ENCODE measurements around the gene TNFSF11.

Gene TNFSF11

DNA sequence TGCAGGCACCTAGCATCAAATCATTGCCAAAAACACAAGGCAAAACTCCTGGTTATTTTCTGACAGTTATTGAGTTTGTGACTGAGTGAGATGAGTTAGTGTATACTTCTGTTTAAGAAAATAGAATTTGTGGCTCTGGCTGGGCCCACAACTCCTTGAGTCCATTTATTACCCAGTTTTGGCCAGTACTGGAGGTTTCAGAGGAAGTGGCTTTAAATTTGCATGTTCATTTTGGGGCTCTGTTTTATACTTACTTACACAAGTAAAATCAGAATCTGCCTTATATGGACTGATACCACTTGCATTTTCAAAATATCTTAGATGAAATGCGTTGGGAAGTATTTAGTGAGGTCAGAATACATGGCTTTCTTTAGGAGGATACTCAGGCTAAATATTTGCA lies 29.0 kb downstream of the TNFSF11 start:
- no peak overlapping the region for H2BK5ac ChIP-seq (ENCODE audit: low read length)
- no peak overlapping the region for H4K91ac ChIP-seq (ENCODE audit: low read depth, low read length, poor library complexity)
- H3K14ac ChIP-seq (ENCODE audit: low read length): no peak overlapping the region
- H2AFZ ChIP-seq (ENCODE audit: low read length): no peak overlapping the region
- no peak overlapping the region for H2BK12ac ChIP-seq (ENCODE audit: low read length)
- no peak overlapping the region for H3K4me3 ChIP-seq (ENCODE audit: low read length in 2 of 2)
- no peak overlapping the region for H2AK5ac ChIP-seq (ENCODE audit: low read depth, low read length)
- H3K36me3 ChIP-seq (replicated peaks in 1 of 2; ENCODE audit: control insufficient read depth in 2 of 2, insufficient read depth in 2 of 2, low read length in 2 of 2): no peaks in the 10 kb centered on the region
- WGBS, 2 donors (ENCODE audit: extremely low coverage in 2 of 2, insufficient read length in 2 of 2, insufficient replicate concordance in 1 of 2): no CpG with 5 or more reads among the region's 1 CpG
- no peaks in the 10 kb centered on the region for H3K79me1 ChIP-seq (ENCODE audit: low read depth, low read length)
- H3K23ac ChIP-seq (ENCODE audit: low read depth, low read length, poor library complexity): no peak overlapping the region
- no peak overlapping the region for H3K9ac ChIP-seq (ENCODE audit: low read depth, low read length, poor library complexity)
- H2BK120ac ChIP-seq (ENCODE audit: low read depth, low read length): no peak overlapping the region
- no peak for DNase-seq (ENCODE audit: low spot score)
- H2BK15ac ChIP-seq (ENCODE audit: low read length): no peak overlapping the region
- H3K4me2 ChIP-seq (ENCODE audit: insufficient read depth, low read length, poor library complexity, severe bottlenecking): no peak overlapping the region
- no peak overlapping the region for H3K18ac ChIP-seq (ENCODE audit: low read length)
- no peaks in the 10 kb centered on the region for H3K27me3 ChIP-seq (ENCODE audit: control insufficient read depth in 3 of 3, insufficient read depth in 3 of 3, low read depth in 1 of 3, low read length in 3 of 3)
- no peak overlapping the region for H3K27ac ChIP-seq (replicated peaks; ENCODE audit: low read length)
- H3K4ac ChIP-seq (ENCODE audit: low read length): no peak overlapping the region
- H3K4me1 ChIP-seq (ENCODE audit: control insufficient read depth in 2 of 2, insufficient read depth in 1 of 2, low read depth in 1 of 2, low read length in 2 of 2): no peaks in the 10 kb centered on the region
- H4K8ac ChIP-seq (ENCODE audit: low read depth, low read length): no peak overlapping the region
- H3K9me3 ChIP-seq (replicated peaks in 1 of 2; ENCODE audit: control insufficient read depth in 2 of 2, insufficient read depth in 1 of 2, low read depth in 1 of 2, low read length in 2 of 2): no peaks in the 10 kb centered on the region

DNA sequence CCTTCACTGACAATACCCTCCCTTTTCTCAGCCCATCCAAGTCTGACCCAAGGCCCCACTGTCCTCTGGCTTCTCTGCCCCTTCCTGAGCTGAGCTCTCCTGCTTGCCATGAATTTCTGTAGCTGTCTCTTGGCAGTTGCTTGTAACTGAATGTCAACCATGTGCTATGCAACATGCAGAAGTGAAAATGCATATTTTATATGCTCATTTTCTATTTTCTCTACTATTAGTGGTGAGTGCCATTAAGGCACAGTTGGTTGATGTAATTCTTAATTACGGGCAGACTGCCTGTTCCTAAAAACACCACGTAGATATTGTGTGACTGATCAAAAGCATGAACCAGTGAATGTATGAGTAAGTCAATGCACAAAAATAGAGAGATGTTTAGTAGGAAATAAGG lies 29.6 kb downstream of the TNFSF11 start:
- Histone ChIP-seq H4K8ac (ENCODE audit: low read depth, low read length) (no peak overlapping the region), H2BK120ac (ENCODE audit: low read depth, low read length) (no peak overlapping the region), H3K79me1 (ENCODE audit: low read depth, low read length) (no peaks in the 10 kb centered on the region), H2AK5ac (ENCODE audit: low read depth, low read length) (no peak overlapping the region), H3K9ac (ENCODE audit: low read depth, low read length, poor library complexity) (no peak overlapping the region), H2BK15ac (ENCODE audit: low read length) (no peak overlapping the region), H3K18ac (ENCODE audit: low read length) (no peak overlapping the region), H2BK12ac (ENCODE audit: low read length) (no peak overlapping the region), H2BK5ac (ENCODE audit: low read length) (no peak overlapping the region), H3K23ac (ENCODE audit: low read depth, low read length, poor library complexity) (no peak overlapping the region), H3K14ac (ENCODE audit: low read length) (no peak overlapping the region), H3K4ac (ENCODE audit: low read length) (no peak overlapping the region), H3K36me3 (replicated peaks in 1 of 2; ENCODE audit: control insufficient read depth in 2 of 2, insufficient read depth in 2 of 2, low read length in 2 of 2) (no peaks in the 10 kb centered on the region), H3K9me3 (replicated peaks in 1 of 2; ENCODE audit: control insufficient read depth in 2 of 2, insufficient read depth in 1 of 2, low read depth in 1 of 2, low read length in 2 of 2) (no peaks in the 10 kb centered on the region), H4K91ac (ENCODE audit: low read depth, low read length, poor library complexity) (no peak overlapping the region), H3K27me3 (ENCODE audit: control insufficient read depth in 3 of 3, insufficient read depth in 3 of 3, low read depth in 1 of 3, low read length in 3 of 3) (no peaks in the 10 kb centered on the region), H2AFZ (ENCODE audit: low read length) (no peak overlapping the region), H3K4me1 (ENCODE audit: control insufficient read depth in 2 of 2, insufficient read depth in 1 of 2, low read depth in 1 of 2, low read length in 2 of 2) (no peaks in the 10 kb centered on the region), H3K4me2 (ENCODE audit: insufficient read depth, low read length, poor library complexity, severe bottlenecking) (no peak overlapping the region), H3K27ac (replicated peaks; ENCODE audit: low read length) (no peak overlapping the region), H3K4me3 (ENCODE audit: low read length in 2 of 2) (no peak overlapping the region)
- DNase-seq (ENCODE audit: low spot score): no peak
- WGBS, 2 donors (ENCODE audit: extremely low coverage in 2 of 2, insufficient read length in 2 of 2, insufficient replicate concordance in 1 of 2): no CpG with 5 or more reads among the region's 2 CpGs

DNA sequence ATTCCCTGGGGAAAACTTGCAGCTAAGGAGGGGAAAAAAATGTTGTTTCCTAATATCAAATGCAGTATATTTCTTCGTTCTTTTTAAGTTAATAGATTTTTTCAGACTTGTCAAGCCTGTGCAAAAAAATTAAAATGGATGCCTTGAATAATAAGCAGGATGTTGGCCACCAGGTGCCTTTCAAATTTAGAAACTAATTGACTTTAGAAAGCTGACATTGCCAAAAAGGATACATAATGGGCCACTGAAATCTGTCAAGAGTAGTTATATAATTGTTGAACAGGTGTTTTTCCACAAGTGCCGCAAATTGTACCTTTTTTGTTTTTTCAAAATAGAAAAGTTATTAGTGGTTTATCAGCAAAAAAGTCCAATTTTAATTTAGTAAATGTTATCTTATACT lies 33.6 kb downstream of the TNFSF11 start:
- no peak overlapping the region for H3K9ac ChIP-seq (ENCODE audit: low read depth, low read length, poor library complexity)
- no peak overlapping the region for H3K14ac ChIP-seq (ENCODE audit: low read length)
- H2AFZ ChIP-seq (ENCODE audit: low read length): no peak overlapping the region
- H3K4me1 ChIP-seq (ENCODE audit: control insufficient read depth in 2 of 2, insufficient read depth in 1 of 2, low read depth in 1 of 2, low read length in 2 of 2): no peaks in the 10 kb centered on the region
- H2BK15ac ChIP-seq (ENCODE audit: low read length): no peak overlapping the region
- no peaks in the 10 kb centered on the region for H3K9me3 ChIP-seq (replicated peaks in 1 of 2; ENCODE audit: control insufficient read depth in 2 of 2, insufficient read depth in 1 of 2, low read depth in 1 of 2, low read length in 2 of 2)
- no peak overlapping the region for H3K4me3 ChIP-seq (ENCODE audit: low read length in 2 of 2)
- no peak overlapping the region for H3K4ac ChIP-seq (ENCODE audit: low read length)
- H2AK5ac ChIP-seq (ENCODE audit: low read depth, low read length): no peak overlapping the region
- no peaks in the 10 kb centered on the region for H3K36me3 ChIP-seq (replicated peaks in 1 of 2; ENCODE audit: control insufficient read depth in 2 of 2, insufficient read depth in 2 of 2, low read length in 2 of 2)
- no peak overlapping the region for H3K23ac ChIP-seq (ENCODE audit: low read depth, low read length, poor library complexity)
- H3K27me3 ChIP-seq (ENCODE audit: control insufficient read depth in 3 of 3, insufficient read depth in 3 of 3, low read depth in 1 of 3, low read length in 3 of 3): no peaks in the 10 kb centered on the region
- H2BK12ac ChIP-seq (ENCODE audit: low read length): no peak overlapping the region
- H2BK5ac ChIP-seq (ENCODE audit: low read length): no peak overlapping the region
- no peak overlapping the region for H3K4me2 ChIP-seq (ENCODE audit: insufficient read depth, low read length, poor library complexity, severe bottlenecking)
- H3K79me1 ChIP-seq (ENCODE audit: low read depth, low read length): no peaks in the 10 kb centered on the region
- no peak overlapping the region for H4K8ac ChIP-seq (ENCODE audit: low read depth, low read length)
- no peak overlapping the region for H4K91ac ChIP-seq (ENCODE audit: low read depth, low read length, poor library complexity)
- no peak for DNase-seq (ENCODE audit: low spot score)
- no peak overlapping the region for H3K27ac ChIP-seq (replicated peaks; ENCODE audit: low read length)
- no CpG with 5 or more reads among the region's 2 CpGs for WGBS, 2 donors (ENCODE audit: extremely low coverage in 2 of 2, insufficient read length in 2 of 2, insufficient replicate concordance in 1 of 2)
- no peak overlapping the region for H2BK120ac ChIP-seq (ENCODE audit: low read depth, low read length)
- H3K18ac ChIP-seq (ENCODE audit: low read length): no peak overlapping the region

DNA sequence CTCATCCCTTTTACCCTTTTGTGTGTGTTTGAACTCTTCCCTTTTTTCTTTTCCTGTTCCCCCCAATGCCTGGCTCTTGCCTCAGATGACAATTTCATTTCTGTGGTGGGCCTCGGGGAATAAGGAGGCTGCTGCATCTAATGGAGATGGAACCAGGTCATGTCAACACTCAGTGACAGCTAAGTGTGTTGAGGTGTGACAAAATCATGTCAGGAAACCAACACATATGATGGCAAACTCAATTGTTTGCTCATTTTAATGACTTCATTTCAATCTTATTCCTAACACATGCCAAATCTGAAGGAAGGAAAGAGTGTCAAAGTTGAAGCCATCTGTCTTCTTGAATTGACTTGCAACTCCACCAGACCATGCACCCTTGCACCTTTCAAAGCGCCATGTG lies 36.7 kb downstream of the TNFSF11 start:
- Histone ChIP-seq H3K27ac (replicated peaks; ENCODE audit: low read length) (no peak overlapping the region), H4K8ac (ENCODE audit: low read depth, low read length) (no peak overlapping the region), H3K14ac (ENCODE audit: low read length) (no peak overlapping the region), H4K91ac (ENCODE audit: low read depth, low read length, poor library complexity) (no peak overlapping the region), H3K9me3 (replicated peaks in 1 of 2; ENCODE audit: control insufficient read depth in 2 of 2, insufficient read depth in 1 of 2, low read depth in 1 of 2, low read length in 2 of 2) (no peaks in the 10 kb centered on the region), H2AFZ (ENCODE audit: low read length) (no peak overlapping the region), H2BK15ac (ENCODE audit: low read length) (no peak overlapping the region), H2BK12ac (ENCODE audit: low read length) (no peak overlapping the region), H3K9ac (ENCODE audit: low read depth, low read length, poor library complexity) (no peak overlapping the region), H3K4me3 (ENCODE audit: low read length in 2 of 2) (no peak overlapping the region), H3K18ac (ENCODE audit: low read length) (no peak overlapping the region), H3K79me1 (ENCODE audit: low read depth, low read length) (no peaks in the 10 kb centered on the region), H2BK120ac (ENCODE audit: low read depth, low read length) (no peak overlapping the region), H2AK5ac (ENCODE audit: low read depth, low read length) (no peak overlapping the region), H3K23ac (ENCODE audit: low read depth, low read length, poor library complexity) (no peak overlapping the region), H3K4ac (ENCODE audit: low read length) (no peak overlapping the region), H3K4me1 (ENCODE audit: control insufficient read depth in 2 of 2, insufficient read depth in 1 of 2, low read depth in 1 of 2, low read length in 2 of 2) (no peaks in the 10 kb centered on the region), H3K4me2 (ENCODE audit: insufficient read depth, low read length, poor library complexity, severe bottlenecking) (no peak overlapping the region), H3K36me3 (replicated peaks in 1 of 2; ENCODE audit: control insufficient read depth in 2 of 2, insufficient read depth in 2 of 2, low read length in 2 of 2) (no peaks in the 10 kb centered on the region), H2BK5ac (ENCODE audit: low read length) (no peak overlapping the region), H3K27me3 (ENCODE audit: control insufficient read depth in 3 of 3, insufficient read depth in 3 of 3, low read depth in 1 of 3, low read length in 3 of 3) (no peaks in the 10 kb centered on the region)
- no peak for DNase-seq (ENCODE audit: low spot score)
- no CpG with 5 or more reads among the region's 2 CpGs for WGBS, 2 donors (ENCODE audit: extremely low coverage in 2 of 2, insufficient read length in 2 of 2, insufficient replicate concordance in 1 of 2)
